Activated CD4-positive, alpha-beta T cell treated with anti-CD3 and anti-CD28 coated beads for 36 hours (primary cell): ENCODE data around the gene PTTG2. TPM values are rescaled to one million over a fixed set of nuclear protein-coding genes. Genes with fewer than 3 reads are reported as not detected.

Experiments used
- total RNA-seq, 2 experiments: library from RNA; stranded (reverse); gene quantifications; one replicate each; pipeline ENCODE4 v1.2.3, GENCODE V29; 2021

The PTTG2 gene
- total RNA-seq, 2 experiments from 2014 or later = not detected

Other genes with a start within 250 kb of the PTTG2 start
- 10 to 100 TPM; 54.1 to 60.1 TPM for gene PGM2, start 133.7 kb upstream of the PTTG2 start, total RNA-seq
- gene TBC1D1, start 69.3 kb upstream of the PTTG2 start, total RNA-seq = 10 to 100 TPM; 60.8 to 71.8 TPM